Stimulated activated CD8-positive, alpha-beta memory T cell treated with anti-CD3 and anti-CD28 coated beads, Interleukin-15, amount 100 ng/mL, for 4 hours (primary cell): Measurements from ENCODE around the gene MARCHF3.
"Not testable (repeated sequence)": the region's sequence is repeated elsewhere in the genome, so short reads cannot be mapped to it uniquely, and the experiment has no call there.

Source experiments
- DNase-seq, 2 donors: peaks; one replicate each; pipeline ENCODE4 v3.0.0-alpha.2; 2020; ENCODE audit warnings: low read depth in 2 of 2

MARCHF3 gene

DNA sequence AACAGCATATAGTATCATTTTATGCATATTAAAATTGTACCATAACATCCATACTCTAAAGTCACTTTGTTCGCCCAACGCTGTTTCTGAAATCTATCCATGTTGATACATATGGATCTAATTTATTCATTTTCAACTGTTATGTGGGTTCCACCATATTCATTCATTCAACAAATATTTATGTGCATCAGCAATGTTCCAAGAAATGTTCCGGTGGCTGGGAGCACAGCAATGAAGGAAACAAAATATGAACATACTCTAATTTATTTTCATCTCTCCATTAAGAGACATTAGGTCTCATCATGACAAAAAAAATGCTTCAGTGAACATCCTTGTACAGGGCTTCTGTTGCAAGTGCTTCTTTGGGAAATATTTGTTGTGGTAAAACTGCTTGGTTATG lies 75.4 kb downstream of the MARCHF3 start:
- no peak for DNase-seq

DNA sequence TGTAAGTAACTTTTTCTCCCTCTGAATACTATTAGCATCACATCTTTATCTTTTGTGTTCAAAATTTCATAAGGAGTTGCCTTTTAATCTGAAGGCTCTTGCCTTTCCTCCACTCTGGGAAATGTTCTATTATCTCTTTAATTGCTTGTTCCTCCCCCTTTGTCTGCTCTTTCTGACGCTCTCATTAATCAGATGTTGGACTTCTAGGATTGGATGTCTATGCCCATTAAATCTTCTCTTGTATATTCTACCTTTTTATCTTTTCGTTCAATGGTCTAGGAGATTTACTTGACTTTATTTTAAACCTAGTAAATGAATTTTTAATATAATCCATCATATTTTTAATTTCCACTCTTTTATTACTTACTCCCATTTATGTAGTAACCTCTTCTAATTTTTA lies 76.7 kb downstream of the MARCHF3 start:
- DNase-seq: no peak

DNA sequence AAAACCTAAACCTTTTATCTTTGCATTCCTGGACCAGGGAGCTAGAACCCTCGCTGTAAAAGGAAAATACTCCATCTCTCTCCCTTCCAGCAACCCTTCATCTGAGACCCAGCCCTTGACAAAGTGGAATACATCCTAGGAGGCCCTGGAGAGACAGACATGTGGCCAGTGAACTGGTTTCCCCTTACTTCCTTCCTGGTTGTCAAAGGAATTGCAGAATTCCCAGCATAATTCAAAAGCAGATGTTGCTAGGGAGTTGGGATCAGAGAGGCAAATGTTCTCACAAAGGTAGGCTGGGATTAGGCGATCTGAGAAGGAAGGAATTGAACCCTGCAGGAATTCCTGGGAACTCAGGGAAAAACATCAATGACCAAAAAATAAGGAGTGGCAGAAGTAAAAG lies 80.9 kb downstream of the MARCHF3 start:
- no peak for DNase-seq

DNA sequence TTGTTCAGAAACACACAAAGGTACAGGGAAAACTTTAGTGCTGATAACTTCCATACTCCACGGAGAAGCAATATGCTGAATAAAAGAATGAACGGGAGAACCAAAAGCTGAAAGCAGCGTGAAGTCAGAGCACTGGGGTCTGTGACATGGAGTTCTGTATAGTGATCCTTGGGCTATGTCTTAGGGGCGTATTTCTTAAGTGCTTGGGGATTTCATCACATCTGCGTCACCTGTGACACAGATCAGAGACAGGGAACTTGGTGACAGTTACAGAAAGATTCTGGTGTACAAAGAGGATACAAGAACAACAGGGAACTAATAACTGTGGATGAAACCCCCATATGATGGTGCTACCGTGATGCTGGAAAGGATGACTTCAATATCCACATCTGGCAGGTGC lies 81.9 kb downstream of the MARCHF3 start:
- DNase-seq: no peak

DNA sequence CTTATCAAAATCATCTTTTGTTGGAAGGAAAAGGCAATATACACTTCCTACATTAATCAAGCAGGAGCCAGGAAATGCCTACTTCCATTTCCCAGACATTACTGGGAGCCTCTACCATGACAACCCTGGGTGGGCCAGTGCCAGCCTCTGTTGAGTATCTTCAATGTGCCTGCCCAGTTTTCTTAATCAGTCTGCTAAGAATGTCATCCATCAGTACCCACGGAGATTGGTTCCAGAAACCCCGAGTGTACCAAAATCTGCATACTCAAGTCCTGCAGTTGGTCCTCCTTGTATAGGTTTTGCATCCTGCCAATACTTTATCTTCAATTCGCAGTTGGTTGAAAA lies 82.4 kb downstream of the MARCHF3 start:
- DNase-seq: no peak

DNA sequence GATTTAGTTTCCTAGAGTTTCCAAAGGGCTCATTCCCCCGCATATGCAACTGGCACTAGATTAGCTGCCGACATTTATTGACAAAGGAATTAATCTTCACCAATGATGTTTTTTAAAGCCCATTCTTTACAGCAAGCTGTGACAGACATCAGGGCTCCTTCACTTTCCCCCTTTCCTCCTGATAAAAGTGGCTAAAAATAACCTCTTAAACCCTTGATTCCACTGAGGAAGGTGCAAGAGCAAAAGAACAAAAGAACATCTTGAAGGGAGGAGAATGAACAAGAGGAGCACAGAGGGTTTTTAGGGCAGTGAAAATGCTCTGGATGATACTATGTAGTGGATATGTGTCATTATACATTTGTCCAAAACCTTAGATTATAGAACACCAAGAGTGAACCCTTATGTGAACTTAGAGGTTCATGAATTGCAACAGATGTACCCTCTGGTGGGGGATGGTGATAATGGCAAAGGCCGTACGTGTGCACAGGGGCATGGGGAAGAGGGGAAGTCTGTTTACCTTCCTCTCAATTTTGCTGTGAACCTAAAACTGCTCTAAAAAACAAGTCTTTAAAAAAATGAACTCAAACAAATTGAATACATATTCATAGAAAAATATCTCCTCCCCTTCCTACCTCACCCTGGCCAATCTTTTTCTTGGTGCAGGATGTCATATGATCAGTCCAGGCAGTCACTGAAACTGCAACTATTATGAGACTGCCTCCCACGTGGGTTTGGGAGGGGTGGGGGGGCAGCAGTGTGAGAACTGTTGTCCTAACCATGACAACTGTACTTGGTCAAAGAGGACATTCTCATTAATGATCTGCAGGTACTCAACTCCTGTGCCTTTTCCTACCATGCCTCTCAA lies 83.0 kb downstream of the MARCHF3 start:
- no peak for DNase-seq

DNA sequence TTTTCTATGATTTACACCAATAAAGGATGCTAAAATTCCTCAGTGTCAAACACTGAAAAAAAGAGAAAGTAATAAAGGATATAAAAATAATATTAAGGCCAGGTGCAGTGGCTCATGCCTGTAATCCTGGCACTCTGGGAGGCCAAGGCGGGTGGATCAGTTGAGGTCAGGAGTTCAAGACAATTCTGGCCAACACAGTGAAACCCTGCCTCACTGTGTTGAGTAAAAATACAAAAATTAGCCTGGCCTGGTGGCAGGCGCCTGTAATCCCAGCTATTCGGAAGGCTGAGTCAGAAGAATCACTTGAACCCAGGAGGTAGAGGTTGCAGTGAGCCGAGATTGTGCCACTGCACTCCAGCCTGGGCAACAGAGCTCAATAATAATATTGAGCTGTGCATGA lies 87.5 kb downstream of the MARCHF3 start:
- DNase-seq: not testable (repeated sequence)

DNA sequence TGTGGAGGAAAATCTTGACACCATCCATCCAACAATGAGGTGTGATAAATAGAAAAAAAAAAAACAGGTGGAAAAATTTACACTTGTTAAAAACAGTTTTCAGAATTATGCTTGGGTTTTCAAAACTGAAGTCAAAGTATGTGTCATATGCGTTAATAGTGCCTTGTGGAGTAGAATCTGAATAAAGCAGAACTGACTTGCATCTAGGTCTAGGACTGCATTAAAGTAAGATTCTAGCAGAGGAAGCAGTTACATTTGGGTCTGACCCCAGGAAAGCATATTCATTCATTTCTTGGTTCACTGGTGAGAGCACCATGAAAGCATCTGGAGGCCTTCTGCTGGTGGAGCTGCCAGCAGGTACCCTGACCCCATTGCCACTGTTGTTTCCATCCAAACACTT lies 89.0 kb downstream of the MARCHF3 start:
- no peak for DNase-seq

DNA sequence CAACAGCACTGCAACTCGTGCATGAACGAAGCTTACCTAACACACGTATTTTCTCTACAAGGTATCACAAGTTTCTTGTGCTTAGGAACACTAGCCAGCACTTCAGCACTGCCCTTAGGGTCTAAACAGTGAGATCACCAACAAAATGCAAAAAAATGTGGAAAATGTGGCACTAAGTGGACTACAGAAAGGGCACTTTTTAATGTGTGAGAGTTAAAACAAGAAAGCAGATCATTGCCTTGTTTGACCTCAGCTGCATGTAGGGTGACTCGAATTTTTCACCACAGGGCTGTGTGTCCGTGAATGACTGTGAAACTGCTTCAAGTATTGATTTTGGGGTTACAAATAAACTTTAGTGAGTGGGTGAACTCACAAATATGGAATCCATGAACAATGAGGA lies 90.5 kb downstream of the MARCHF3 start:
- no peak for DNase-seq

DNA sequence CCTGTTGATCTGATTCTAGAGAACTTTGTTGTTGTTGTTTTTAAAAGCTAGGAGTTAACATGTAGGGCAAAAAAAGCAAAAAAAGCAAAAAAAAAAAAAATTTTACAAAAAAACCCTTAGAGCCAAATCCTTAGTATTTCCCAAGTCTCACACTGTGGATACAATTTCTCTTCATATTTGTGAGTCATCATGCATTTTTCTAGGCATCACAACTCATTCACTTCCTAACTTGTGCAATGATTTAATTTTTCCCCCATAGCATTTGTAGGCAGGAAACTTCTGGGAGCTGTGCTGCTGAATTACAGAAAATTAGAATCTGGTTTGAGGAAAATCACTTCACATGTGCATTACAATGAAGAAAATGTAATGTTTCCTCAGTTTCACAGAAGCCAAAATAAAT lies 91.9 kb downstream of the MARCHF3 start:
- no peak for DNase-seq

DNA sequence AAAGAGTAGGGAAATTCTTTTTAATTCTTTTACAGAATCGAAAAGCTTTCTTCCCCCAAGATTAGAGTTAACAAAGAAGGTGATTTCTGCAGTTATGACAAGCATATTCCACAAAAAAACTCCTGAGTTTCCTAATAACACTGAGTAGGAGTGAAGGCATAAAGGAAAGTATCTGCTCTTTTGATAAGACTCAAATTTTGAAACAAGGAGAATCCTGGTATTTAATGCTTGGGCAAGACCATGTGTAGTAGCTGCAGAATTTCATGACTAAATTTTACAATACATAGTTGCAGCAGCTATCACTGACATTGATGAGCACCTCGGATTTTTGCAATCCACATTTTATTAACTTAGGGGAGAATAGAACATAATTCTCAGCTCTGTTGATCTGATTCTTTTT lies 92.6 kb downstream of the MARCHF3 start:
- no peak for DNase-seq

DNA sequence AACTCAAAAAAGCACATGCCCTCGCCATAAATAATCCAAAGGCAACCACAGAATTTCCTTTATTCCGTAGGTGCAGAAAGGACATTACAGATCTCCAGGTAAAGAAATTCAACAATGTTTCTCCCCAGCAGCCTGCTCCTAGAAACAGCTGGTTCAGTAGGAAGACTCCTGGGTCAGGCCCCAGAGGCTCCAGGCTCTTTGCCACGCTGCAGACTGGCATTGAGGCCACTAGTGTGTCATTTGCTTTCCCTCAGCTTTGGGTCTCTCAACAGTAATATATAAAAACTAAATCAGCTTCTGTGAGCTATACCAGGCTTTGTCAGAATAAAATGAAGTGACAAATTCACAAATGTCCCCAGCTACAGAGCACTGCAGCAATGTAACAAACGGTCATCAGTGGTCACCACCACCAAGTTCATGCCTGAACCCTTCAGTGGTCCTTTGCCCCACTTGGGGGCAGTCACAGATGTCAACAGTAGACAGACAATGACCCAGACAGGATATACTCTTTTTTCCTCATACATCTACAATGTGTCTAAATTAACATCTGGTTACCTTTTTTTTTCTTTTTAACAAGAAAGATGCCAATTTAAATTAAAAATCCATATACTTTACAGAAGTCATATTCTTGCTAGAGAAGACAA lies 93.5 kb downstream of the MARCHF3 start:
- no peak for DNase-seq

DNA sequence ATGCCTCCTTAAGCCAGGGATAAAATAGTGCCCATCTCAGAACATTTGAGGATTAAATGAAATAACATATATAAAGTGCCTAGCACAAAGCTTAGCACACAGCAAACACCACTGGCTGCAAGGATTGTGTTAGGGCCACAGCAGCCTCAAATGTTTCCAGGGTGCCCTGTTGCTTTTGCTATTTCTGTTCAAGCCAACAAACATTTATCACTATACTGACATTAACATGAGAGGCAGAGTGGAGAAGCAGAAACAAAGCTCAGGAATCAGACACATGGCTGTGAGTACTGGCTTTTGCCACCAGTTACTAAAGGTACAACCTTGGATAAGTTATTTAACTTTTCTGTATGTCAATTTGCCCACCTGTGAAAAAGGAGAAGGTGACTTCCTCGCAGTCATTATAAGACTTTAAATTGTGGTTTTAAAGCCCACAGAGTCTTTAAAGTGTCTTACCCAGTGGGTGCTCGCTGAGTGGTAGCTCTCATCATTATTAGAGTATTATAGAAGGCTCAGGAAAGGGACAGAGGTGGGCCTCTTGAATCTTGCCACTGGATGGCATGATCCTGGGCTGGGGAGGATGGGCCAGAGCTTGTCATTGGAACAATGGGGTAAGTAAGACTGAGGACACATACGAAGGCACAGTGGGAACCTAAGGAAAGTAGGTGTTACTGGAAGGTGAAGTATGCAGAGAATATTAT lies 98.2 kb downstream of the MARCHF3 start:
- no peak for DNase-seq

DNA sequence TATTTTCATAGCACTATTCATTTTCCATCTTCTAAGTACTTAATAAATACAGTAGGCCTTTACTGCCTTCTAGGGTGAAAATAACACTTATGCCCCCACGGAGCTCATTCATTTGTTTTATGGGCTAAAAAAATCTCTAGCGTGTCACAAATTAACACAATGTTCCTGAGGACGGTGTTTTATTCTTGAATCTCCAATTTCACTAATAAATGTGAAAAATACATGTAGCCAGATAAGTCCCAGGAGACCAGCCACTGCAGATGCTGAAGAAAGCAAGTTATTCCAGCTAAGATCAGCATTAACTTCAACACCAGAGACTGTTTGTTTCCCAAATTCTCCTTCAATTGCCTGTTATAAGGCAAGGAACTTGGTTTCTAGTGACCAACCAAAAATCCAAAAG lies 102.3 kb downstream of the MARCHF3 start:
- no peak for DNase-seq

DNA sequence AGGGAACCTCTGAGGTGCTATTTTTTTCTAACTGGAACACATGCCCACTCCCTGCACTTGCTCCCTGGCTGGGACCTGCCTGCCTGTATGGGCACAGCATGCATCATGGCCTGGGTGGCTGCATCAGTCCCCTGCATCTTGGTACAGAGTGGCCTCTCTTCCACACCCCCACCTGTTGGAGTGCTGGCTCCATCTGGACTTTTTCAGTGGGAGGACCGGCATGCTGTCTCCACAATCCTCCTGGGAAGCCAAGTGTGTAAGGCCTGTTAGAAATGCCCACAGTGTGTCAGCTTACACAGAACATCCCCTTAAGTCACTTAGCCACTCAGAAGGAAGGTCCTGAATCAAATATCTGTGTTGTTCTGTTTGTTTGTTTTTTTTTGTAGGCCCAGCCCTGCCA lies 102.9 kb downstream of the MARCHF3 start:
- no peak for DNase-seq

DNA sequence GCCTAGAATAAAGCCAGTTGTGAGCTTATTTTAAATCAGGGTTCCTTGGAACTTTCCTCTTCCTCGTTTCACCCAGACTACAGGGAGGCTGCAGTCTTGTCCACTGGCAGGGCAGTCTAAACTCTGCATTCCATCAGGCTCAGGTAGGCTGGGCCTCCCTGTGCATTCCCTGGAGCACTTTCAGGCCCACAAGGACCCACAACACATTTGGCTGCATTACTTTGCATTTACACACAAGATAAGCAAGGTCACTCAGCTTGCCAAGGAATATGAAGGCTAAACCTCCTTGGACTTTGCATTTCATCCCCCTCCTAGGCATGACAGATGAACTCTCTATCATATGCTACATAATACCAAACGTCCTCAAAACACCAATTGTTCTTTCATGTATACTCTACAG lies 104.2 kb downstream of the MARCHF3 start:
- no peak for DNase-seq

DNA sequence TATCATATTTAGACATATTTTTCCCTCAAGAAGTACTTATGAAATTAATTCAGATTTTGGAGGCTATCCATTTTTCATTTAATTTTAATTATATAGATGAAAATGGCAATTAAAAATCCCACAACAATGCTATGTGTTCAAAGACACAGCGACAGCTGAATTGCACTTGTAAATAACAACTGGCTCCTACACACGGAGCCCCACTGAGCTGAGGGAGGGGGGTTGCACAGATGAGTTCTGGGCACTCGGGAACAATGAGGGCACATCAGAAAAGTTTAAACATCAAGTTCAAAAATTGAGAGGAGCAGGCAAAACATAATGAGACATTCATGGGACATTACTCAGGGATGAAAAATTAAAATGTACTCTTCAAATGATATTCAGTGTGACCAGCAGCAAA lies 104.9 kb downstream of the MARCHF3 start:
- no peak for DNase-seq

DNA sequence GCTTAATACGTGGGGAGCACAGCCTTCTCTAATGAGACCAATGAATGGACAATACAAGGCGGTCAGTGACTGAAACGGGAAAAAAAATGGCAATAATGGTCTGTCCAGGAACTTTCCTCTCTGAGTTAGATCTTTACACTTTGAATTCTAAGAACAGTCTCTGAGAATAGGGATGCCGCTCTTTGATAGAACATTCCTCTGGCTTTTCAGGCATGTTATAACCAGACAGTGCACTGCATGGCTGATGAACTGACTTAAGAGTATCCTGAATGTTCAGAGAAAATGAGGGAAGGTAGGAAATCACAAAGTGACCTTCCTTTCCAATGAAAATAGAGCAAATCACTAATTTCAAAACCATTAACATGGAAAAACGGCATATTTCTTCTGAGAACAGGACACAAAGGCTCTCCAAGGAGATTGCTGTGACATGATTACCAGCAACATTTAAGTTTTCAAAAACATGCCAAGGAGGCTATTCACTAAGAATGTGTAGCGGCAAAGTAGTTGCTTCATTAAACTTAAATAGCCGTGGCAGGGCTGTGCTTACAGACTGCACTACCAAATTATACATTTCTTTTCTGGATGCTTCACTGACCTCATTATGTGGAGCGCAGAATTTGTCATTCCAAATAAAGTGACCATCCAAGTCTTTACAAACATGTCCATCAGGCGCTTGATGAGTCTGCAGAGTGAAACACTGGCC lies 105.9 kb downstream of the MARCHF3 start:
- DNase-seq: no peak

DNA sequence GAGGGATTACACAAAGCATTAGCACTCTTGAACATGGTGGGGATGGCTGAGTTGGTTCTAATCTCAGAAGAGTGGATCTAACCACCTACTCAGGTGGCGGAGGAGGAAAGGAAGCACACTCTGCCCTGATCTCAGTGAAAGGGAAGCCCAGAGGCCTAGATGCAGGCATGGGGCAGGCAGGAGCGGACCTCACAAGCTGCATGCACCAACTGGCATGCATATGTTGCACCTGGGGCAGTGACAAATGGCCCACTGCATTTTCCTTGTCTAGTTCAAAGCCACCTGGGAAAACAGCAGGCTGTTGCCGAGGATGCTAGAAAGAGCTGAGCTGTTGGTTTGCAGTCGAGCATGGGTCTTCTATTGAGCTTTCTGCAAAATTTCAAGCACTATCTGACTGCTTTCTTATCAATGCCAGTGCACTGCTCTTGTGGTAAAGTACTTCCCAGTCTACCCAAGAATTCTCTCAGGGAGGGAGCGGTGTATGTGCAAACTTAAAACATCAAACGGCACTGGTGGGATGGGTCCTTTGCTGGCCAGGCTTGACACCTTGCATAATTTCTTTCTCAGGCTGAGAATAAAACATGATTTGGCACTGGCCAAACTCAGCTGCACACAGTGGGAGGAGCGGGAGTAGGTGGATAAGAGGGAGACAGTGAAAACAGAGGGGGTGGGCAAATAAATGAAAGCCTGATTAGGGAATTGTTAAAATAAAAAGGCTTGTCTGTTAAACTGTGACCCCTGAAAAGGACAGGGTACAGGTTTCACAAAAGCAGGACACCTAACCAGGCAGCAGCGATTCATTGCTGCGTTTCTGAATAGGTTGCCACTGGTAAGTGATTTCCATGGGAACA lies 108.9 kb downstream of the MARCHF3 start:
- no peak for DNase-seq

DNA sequence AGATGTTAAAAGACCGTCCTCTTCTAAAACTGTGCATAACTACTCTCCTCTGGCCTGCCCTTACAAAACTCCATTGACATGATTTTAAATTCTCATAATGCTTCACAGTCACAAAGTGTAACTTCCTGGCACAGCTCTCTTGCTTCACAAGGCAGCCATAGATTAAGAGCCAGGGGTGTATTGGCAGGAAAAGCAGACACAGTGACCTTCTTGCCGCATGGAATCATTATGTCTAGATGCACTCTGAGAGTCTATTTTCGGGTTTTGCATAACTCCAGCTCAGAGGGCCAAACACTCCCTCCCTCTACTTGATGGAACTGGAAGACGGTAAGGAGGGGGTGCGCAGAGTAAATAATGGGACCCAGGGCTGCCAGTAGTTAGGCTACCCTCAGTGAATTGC lies 110.1 kb downstream of the MARCHF3 start:
- DNase-seq: no peak

DNA sequence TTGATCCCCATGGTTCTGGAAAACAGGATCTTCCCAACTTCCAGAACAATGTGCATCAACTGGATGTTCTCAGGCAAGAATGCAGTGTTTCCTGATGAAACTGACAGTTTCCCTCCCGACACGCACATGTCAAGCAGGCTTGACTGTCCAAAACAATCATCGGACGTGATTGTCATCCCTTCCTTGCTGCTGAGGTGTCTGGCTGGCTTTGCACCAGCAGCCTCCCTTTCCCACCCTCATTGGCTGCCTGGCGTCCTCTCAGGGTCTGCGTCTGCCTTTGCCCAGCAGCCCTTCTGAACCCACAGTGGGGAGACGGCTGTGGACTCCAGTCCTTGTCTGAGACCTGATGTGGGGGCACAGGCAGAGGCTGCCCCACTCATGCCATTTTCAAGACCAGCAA lies 110.8 kb downstream of the MARCHF3 start:
- DNase-seq: no peak

DNA sequence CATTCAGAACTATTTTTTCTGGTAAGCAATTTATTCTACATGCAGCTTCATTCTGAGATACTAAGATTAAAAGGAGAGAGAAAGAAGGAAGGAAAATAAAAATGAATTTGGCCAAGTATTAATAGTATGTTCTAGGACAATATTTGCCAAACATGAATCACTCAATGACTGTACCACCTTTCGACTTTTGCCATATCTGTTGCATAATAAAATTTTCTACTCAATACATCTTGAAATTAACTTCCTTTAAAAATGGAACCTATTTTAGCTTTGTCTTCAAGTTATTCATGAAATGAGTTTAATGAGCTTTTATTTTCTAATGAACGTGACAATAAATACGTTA lies 111.8 kb downstream of the MARCHF3 start:
- DNase-seq: no peak
